BLaER1 treated with 17β-estradiol and CSF1 and Interleukin-3, amounts not matched to agents 10 nM and 100 nM (cell line): ENCODE results near the gene TAF3.
A peak's percentile ranks its signal among the peaks of the same experiment; 100 is the strongest.

Experiments
- H3K27ac ChIP-seq, 11 experiments: shearing (Covaris generic); formaldehyde crosslinking; 2 replicates each; pipeline ENCODE4 v1.8.1; 2022
- H3K27me3 ChIP-seq, 11 experiments: shearing (Covaris generic); formaldehyde crosslinking; 2 replicates each; pipeline ENCODE4 v1.8.1; 2022
- H3K36me3 ChIP-seq, 11 experiments: shearing (Covaris generic); formaldehyde crosslinking; 2 replicates each; pipeline ENCODE4 v1.8.1; 2022
- H3K4me1 ChIP-seq, 10 experiments: shearing (Covaris generic); formaldehyde crosslinking; 2 replicates each; pipeline ENCODE4 v1.8.1; 2022
- H3K4me2 ChIP-seq, 11 experiments: shearing (Covaris generic); formaldehyde crosslinking; 2 replicates each; pipeline ENCODE4 v1.8.1; 2022
- H3K4me3 ChIP-seq, 10 experiments: shearing (Covaris generic); formaldehyde crosslinking; 2 replicates each; pipeline ENCODE4 v1.8.1; 2022
- H3K9ac ChIP-seq, 11 experiments: shearing (Covaris generic); formaldehyde crosslinking; 2 replicates each; pipeline ENCODE4 v1.8.1; 2022
- H3K9me3 ChIP-seq, 11 experiments: shearing (Covaris generic); formaldehyde crosslinking; replicated peaks in 1 of 11; 2 replicates each; pipeline ENCODE4 v1.8.1; 2022
- H4K20me1 ChIP-seq, 11 experiments: shearing (Covaris generic); formaldehyde crosslinking; 2 replicates each; pipeline ENCODE4 v1.8.1; 2022
- Cebpa-rat ChIP-seq, 11 experiments: shearing (Covaris generic); IDR thresholded peaks; 2 replicates each; pipeline ENCODE4 v1.8.1; 2022

The TAF3 gene

DNA sequence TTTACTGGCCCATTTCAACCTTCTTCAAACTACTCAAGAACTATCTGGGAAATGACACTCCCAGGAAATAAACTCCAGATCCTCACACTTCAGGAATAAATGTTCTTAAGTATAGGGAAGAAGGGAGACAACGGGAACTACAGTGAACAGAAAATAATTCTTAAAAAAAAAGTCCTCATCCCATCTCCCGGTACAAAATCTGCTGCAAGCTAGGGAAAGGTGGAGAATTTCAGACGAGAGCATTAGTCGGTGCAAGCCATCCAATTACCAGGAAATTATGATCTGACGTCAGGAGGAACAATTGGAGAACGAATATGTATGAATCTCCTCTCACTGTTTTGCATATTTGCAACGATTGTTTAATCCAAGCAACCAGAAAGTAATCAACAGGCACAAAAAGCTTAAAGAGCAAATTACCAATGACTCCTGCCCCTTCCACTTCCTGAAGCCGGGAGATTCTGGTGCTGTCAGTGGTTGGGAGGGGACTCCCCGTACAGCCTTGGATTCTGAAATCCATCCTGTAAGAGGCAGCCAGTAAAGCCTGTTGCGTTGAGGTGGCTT lies 221.1 kb downstream of the TAF3 start:
- H3K4me2 ChIP-seq = no peak overlapping the region
- H3K27ac ChIP-seq = no peak overlapping the region
- no peak overlapping the region for H3K4me3 ChIP-seq
- no peak for TF ChIP-seq Cebpa-rat (IDR thresholded peaks at IDR 0.05)
- H3K4me1 ChIP-seq = peaks cover 0 to 20% (median 6%) of the 10 kb centered on the region in 10 experiments; a peak in 8 of 20 replicates
- peaks cover 99 to 100% (median 100%) of the 10 kb centered on the region in 11 experiments for H3K27me3 ChIP-seq
- peaks cover 0 to 83% (median 46%) of the 10 kb centered on the region in 11 experiments; a peak in 17 of 22 replicates for H4K20me1 ChIP-seq
- H3K36me3 ChIP-seq = no peaks in the 10 kb centered on the region
- H3K9me3 ChIP-seq = peaks cover 13 to 38% (median 24%) of the 10 kb centered on the region in 11 experiments
- no peak overlapping the region for H3K9ac ChIP-seq

DNA sequence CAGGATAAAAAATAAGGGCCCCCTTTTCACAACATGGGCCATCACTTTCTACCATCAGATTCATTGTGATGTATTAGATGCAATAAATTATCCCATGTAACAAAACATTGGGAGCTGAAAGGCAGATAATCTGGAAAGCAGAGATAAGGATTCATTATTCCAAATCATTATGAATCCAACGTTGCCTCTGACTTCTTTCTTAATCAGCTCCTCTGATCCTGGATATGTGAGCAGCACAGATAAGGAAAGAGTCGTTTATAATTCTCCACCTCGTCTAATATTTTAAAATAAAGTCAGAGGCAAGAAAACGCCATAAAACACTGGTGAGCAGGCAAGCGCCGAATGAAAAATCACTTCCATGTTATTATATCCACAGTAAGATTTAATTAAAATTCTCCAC lies 222.3 kb downstream of the TAF3 start:
- no peak overlapping the region for H3K4me2 ChIP-seq
- H3K27me3 ChIP-seq = peaks cover 99 to 100% (median 100%) of the 10 kb centered on the region in 11 experiments
- peaks cover 0 to 92% (median 57%) of the 10 kb centered on the region in 11 experiments; a peak in 18 of 22 replicates for H4K20me1 ChIP-seq
- no peak overlapping the region for H3K4me3 ChIP-seq
- H3K9me3 ChIP-seq = peaks cover 5 to 26% (median 16%) of the 10 kb centered on the region in 11 experiments
- H3K36me3 ChIP-seq = no peaks in the 10 kb centered on the region
- H3K27ac ChIP-seq = no peak overlapping the region
- no peak for TF ChIP-seq Cebpa-rat (IDR thresholded peaks at IDR 0.05)
- H3K9ac ChIP-seq = no peak overlapping the region
- peaks cover 0 to 32% (median 13%) of the 10 kb centered on the region in 10 experiments; a peak in 10 of 20 replicates for H3K4me1 ChIP-seq

- TF ChIP-seq Cebpa-rat (IDR thresholded peaks at IDR 0.05) = no peak
- Histone ChIP-seq H3K27ac (no peak overlapping the region), H4K20me1 (peaks cover 0 to 95% (median 62%) of the 10 kb centered on the region in 11 experiments; a peak in 18 of 22 replicates), H3K4me2 (no peak overlapping the region), H3K4me3 (no peak overlapping the region), H3K9me3 (peaks cover 0 to 20% (median 10%) of the 10 kb centered on the region in 11 experiments; a peak in 13 of 22 replicates), H3K9ac (no peak overlapping the region), H3K27me3 (peaks cover 99 to 100% (median 100%) of the 10 kb centered on the region in 11 experiments), H3K4me1 (peaks cover 0 to 33% (median 13%) of the 10 kb centered on the region in 10 experiments; a peak in 10 of 20 replicates), H3K36me3 (no peaks in the 10 kb centered on the region)
Observed at GRCh38 chr10:8041284-8041991, 223.1 kb downstream of the TAF3 start.

DNA sequence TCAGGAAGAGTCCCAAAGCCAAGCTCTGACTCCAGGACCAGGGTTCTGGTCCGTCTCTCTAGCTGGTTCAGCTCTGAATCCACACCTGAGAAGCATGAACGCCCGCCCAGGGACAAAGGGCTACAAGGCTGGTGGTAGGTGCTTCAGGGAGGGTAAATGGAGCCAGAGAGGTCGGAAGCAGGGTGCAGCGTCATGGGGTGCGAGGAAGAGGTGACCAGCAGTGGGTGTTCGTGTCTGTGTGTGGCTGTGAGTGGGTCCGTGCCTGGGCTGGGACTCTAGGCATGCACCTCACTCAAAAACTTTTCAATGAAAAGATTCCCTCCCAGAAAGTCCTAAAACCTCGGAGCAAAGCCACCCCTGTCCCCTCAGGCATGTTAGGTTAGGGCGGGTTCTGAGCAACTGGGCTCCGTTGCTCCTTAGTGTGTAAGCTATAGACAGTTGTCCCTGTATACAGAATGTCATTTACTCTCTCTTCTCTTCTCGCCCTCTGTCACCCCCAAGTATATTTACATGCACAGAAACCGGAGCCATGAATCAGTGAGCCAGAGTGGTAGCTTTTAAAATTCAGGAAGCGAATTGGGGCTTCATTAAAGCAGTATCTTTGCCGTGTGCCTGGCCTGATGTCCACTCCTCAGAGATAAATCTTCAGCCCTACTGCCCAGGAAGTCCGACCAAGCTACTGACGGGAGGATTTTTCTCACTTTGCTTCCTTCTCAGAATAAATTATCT lies 223.9 kb downstream of the TAF3 start:
- Histone ChIP-seq H3K9ac (no peak overlapping the region), H4K20me1 (peaks cover 0 to 95% (median 68%) of the 10 kb centered on the region in 11 experiments; a peak in 18 of 22 replicates), H3K4me2 (peak overlapping the region in 1 of 11 experiments; percentile 31; a peak in 2 of 22 replicates), H3K9me3 (peaks cover 0 to 14% (median 5%) of the 10 kb centered on the region in 11 experiments; a peak in 13 of 22 replicates), H3K27me3 (peaks cover 99 to 100% (median 100%) of the 10 kb centered on the region in 11 experiments), H3K36me3 (no peaks in the 10 kb centered on the region), H3K4me3 (no peak overlapping the region), H3K27ac (no peak overlapping the region), H3K4me1 (peaks cover 0 to 33% (median 13%) of the 10 kb centered on the region in 10 experiments; a peak in 10 of 20 replicates)
- TF ChIP-seq Cebpa-rat (IDR thresholded peaks at IDR 0.05) = no peak

DNA sequence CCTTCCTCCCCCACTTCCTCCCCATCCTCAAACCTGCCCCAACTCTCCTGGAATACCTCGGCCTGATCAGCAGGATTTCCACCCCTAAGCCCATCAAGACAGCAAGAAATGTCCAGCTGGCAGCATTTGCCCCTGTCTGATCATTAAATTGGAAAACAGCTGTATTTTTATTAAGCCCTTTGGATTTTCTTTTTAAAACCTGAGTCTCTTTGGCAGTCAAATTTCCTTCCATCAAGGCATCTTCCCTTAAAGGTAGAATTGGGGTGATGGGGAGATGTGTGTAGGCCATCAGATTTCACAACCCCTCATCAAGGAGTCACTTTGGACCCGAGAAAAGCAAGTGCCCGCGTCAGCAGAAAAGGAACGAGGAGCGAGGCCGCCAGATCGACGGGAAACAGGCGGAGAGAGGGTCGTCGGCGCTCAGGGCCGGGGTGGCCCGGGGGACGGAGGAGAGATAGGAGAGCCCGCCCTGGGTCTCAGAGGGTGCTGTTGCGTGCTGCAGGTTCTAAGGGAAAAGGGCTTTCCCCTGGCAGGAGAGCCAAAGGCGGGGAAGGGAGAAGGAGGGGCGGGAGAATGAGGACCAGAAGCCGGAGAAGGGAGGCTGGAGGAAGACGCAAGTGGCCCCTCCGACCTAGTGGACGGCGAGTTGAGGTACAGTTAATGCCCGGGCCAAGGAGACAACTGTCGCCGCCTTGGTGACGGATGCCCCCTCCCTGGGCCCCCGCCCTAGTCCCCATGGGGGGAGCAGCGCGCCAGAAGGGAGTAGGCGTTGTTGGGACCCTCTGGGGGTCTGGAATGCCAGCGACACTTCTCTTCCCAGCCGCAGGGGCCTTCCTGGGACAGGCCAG lies 224.6 kb downstream of the TAF3 start:
- Histone ChIP-seq H3K27me3 (peaks cover 100% of the 10 kb centered on the region in 11 experiments), H3K9ac (no peak overlapping the region), H3K4me3 (0 out of 20 replicates have a peak overlapping the region, but pooled peaks of 1 of the 10 experiments have one; percentile 1), H3K36me3 (no peaks in the 10 kb centered on the region), H3K9me3 (peaks cover 0 to 11% (median 5%) of the 10 kb centered on the region in 11 experiments; a peak in 9 of 22 replicates), H4K20me1 (peaks cover 0 to 98% (median 76%) of the 10 kb centered on the region in 11 experiments; a peak in 18 of 22 replicates), H3K4me2 (peak overlapping the region in 2 of 11 experiments; percentile 31 to 47; a peak in 4 of 22 replicates), H3K27ac (no peak overlapping the region), H3K4me1 (peaks cover 0 to 33% (median 13%) of the 10 kb centered on the region in 10 experiments; a peak in 10 of 20 replicates)
- no peak for TF ChIP-seq Cebpa-rat (IDR thresholded peaks at IDR 0.05)

DNA sequence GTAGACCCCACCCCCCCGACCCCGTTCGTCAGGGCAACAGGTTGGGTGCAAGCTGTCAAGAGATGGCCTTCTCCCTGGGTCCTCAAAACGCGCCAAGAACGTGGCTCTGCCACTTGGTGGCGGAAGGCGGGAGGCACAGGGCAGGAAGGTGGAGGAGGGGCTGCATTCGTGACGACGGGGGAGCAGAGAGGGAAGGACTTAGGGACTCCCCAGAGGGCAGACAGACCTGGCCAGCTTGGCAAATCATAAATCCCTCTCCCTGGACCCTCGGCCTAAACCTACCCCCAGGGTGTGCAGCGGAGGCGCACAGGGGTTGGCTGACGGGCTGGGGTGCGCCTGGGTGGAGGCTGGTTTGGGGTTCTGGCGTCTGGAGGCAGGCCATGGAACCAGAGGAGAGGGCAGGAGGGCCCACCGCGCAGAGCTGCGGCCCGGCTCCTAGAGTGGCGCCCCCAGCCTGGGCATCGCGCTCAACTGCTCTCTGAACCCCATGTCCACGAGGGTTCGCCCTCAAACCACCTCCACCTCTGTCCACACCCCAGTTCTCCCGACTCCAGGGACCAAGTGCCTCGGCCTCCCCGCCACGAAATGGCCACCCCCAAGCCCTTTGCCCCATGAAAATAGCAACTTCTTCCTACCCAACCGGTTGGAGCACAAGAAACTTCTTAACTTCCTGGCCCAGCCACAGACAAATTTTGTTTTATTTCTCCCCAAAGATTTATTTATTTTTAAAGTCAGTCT lies 225.4 kb downstream of the TAF3 start:
- Histone ChIP-seq H3K27ac (no peak overlapping the region), H3K4me2 (peak overlapping the region in 5 of 11 experiments; percentile 15 to 92 (median 71); a peak in 7 of 22 replicates), H4K20me1 (peaks cover 0 to 97% (median 78%) of the 10 kb centered on the region in 11 experiments; a peak in 19 of 22 replicates), H3K9ac (no peak overlapping the region), H3K36me3 (no peaks in the 10 kb centered on the region), H3K4me1 (peaks cover 0 to 33% (median 14%) of the 10 kb centered on the region in 10 experiments; a peak in 11 of 20 replicates), H3K9me3 (peaks cover 0 to 11% (median 5%) of the 10 kb centered on the region in 11 experiments; a peak in 9 of 22 replicates), H3K27me3 (peaks cover 100% of the 10 kb centered on the region in 11 experiments), H3K4me3 (peak overlapping the region in 3 of 10 experiments; percentile 13 to 48 (median 42); a peak in 4 of 20 replicates)
- TF ChIP-seq Cebpa-rat (IDR thresholded peaks at IDR 0.05) = no peak

- Histone ChIP-seq H4K20me1 (peaks cover 0 to 96% (median 79%) of the 10 kb centered on the region in 11 experiments; a peak in 19 of 22 replicates), H3K4me3 (peak overlapping the region in 3 of 10 experiments; percentile 47 to 53 (median 48); a peak in 5 of 20 replicates), H3K4me2 (peak overlapping the region in 8 of 11 experiments; percentile 24 to 92 (median 52); a peak in 10 of 22 replicates), H3K27me3 (peaks cover 100% of the 10 kb centered on the region in 11 experiments), H3K36me3 (no peaks in the 10 kb centered on the region), H3K27ac (no peak overlapping the region), H3K9me3 (peaks cover 0 to 11% (median 5%) of the 10 kb centered on the region in 11 experiments; a peak in 9 of 22 replicates), H3K4me1 (peaks cover 5 to 38% (median 20%) of the 10 kb centered on the region in 10 experiments; a peak in 16 of 20 replicates), H3K9ac (no peak overlapping the region)
- TF ChIP-seq Cebpa-rat (IDR thresholded peaks at IDR 0.05) = no peak
Observed at GRCh38 chr10:8044331-8044907, 226.1 kb downstream of the TAF3 start.
